ENCODE measurements around the gene TPRG1L.

DNA sequence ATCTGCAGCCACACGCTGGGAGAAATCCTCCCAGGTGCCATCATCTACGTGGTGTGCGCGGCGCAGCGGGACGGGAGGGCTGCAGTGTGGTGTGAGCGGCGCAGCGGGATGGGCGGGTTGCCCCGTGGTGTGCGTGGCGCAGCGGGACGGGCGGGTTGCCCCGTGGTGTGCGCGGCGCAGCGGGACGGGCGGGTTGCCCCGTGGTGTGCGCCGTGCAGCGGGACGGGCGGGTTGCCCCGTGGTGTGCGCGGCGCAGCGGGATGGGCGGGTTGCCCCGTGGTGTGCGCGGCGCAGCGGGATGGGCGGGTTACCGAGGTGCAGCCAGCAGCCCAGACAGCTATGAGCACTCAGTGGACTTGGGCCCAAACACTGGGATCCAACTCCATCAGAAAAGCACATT, 20.4 kb downstream of the TPRG1L start:
- no peak for TF ChIP-seq BHLHE40 (IDR thresholded peaks at IDR 0.05; ENCODE audit: borderline replicate concordance)
- TF ChIP-seq SUZ12 (IDR thresholded peaks at IDR 0.05), result no peak
- TF ChIP-seq NFRKB (IDR thresholded peaks at IDR 0.05), result no peak
- no peak for TF ChIP-seq SP1 (IDR thresholded peaks at IDR 0.05)
- TF ChIP-seq TARDBP (IDR thresholded peaks at IDR 0.05), result no peak
- TF ChIP-seq FOXK2 (IDR thresholded peaks at IDR 0.05), result no peak
- TF ChIP-seq ELF4 (IDR thresholded peaks at IDR 0.05), result no peak

All from HEK293T (cell line).